Esophagus squamous epithelium (tissue), 5 donors: ENCODE results near the gene CPS1. TPM values are rescaled to one million over a fixed set of nuclear protein-coding genes. Genes with fewer than 3 reads are reported as not detected.

ENCODE experiments used
- DNase-seq: peaks from one replicate; lab custom pipeline; 2025; lab: John Stamatoyannopoulos, UW
- H3K27ac ChIP-seq, 4 donors: fragments of 200-600 bp; sonication (generic); one replicate each; pipeline ENCODE4 v1.5.1; 2016 to 2019; ENCODE audit warnings: mild to moderate bottlenecking in 1 of 4
- H3K27me3 ChIP-seq, 4 donors: fragments of 200-600 bp; sonication (generic); 1 replicate in 3 of 4; 2 replicates in 1 of 4; pipeline versions ENCODE4 v1.5.1 to v1.6.0; 2017 to 2021; ENCODE audit warnings: antibody characterized with exemption in 1 of 4
- H3K36me3 ChIP-seq, 3 donors: fragments of 200-600 bp; sonication (generic); one replicate each; pipeline ENCODE4 v1.5.1; 2016 to 2019
- H3K4me1 ChIP-seq, 3 donors: fragments of 200-600 bp; sonication (generic); one replicate each; pipeline ENCODE4 v1.5.1; 2017 to 2019
- H3K4me3 ChIP-seq, 4 donors: fragments of 200-600 bp; sonication (generic); 1 replicate in 3 of 4; 2 replicates in 1 of 4; pipeline ENCODE4 v1.5.1; 2016 to 2019; ENCODE audit warnings: mild to moderate bottlenecking in 2 of 4, moderate library complexity in 1 of 4
- H3K9me3 ChIP-seq, 3 donors: fragments of 200-600 bp; sonication (generic); one replicate each; pipeline ENCODE4 v1.5.1; 2016 to 2019
- POLR2A ChIP-seq, 4 donors: fragments of 450-650 bp; IDR thresholded peaks; one replicate each; pipeline ENCODE4 v1.6.1; 2017; ENCODE audit warnings: antibody characterized with exemption in 4 of 4, mild to moderate bottlenecking in 4 of 4, moderate library complexity in 3 of 4
- WGBS, 2 donors: methylation state at CpG; one replicate each; pipeline ENCODE4 v1.1.5; 2018; 5-methylcytosine and 5-hydroxymethylcytosine counted together
- intact Hi-C: fragments of 100-400 bp; cut with DNase I; formaldehyde crosslinking; loops from one replicate; pipeline ENCODE4 v1.15.0; 2022
- total RNA-seq, 4 donors: library from RNA; depleted of rRNA; stranded (reverse); fragments of >200 nt; gene quantifications; one replicate each; pipeline ENCODE4 v1.1.0, GENCODE V29; 2016
- TF ChIP-seq, protein P1 (sequence below), 6 experiments: fragments of 450-650 bp in 4 of 6; fragments of 200-600 bp in 2 of 6; sonication (generic) in 2 of 6; IDR thresholded peaks; one replicate each; pipeline ENCODE4 v1.5.1; 2016 to 2019; ENCODE audit warnings: antibody characterized with exemption in 6 of 6, mild to moderate bottlenecking in 4 of 6, moderate library complexity in 4 of 6
- donor health status: DM: yes; HTN: yes; CAD: no.

Gene CPS1
- total RNA-seq: 1 to 10 TPM; 2.2 to 8.9 (median 4.3) TPM

DNA sequence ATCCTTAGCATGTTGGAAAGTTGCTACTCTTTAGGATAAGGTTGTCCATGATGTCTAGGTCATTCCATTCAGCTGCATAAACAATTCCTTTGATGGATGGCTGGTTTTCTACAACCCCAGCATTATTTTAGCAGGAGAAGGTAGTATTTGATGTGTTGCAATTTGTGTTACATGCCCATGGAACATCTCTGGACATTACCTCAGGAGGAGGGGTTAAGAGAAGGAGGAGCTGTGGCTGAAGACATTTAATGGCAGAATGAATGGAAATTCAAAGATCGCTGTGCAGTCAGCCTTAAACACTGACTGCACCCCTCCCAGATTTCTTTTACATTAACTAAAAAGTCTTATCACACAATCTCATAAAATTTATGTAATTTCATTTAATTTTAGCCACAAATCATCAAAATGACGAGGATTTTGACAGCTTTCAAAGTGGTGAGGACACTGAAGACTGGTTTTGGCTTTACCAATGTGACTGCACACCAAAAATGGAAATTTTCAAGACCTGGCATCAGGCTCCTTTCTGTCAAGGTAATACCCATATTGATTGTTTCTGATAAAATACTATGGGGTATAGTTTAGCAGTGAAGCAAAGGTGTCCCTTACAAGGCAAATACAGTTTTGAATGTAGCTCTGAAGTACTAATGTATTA, at the start of gene CPS1:
CPS1 (plus strand) TSS at position 271 of the 652 bp plus-strand sequence; CDS start at position 406, 135 bp downstream.
- Histone ChIP-seq H3K4me3 (no peak within 1 kb of the TSS), H3K27me3 (no peaks in the 10 kb centered on the region), H3K9me3 (no peaks in the 10 kb centered on the region), H3K4me1 (no peaks in the 10 kb centered on the region), H3K27ac (no peak within 1 kb of the TSS), H3K36me3 (no peaks in the 10 kb centered on the region)
- DNase-seq: no peak
- 71 to 82% methylated on average over 2 of the region's 2 CpGs for WGBS, 2 donors
- intact Hi-C loops: no loop called here
- TF ChIP-seq POLR2A (IDR thresholded peaks at IDR 0.05): no peak

DNA sequence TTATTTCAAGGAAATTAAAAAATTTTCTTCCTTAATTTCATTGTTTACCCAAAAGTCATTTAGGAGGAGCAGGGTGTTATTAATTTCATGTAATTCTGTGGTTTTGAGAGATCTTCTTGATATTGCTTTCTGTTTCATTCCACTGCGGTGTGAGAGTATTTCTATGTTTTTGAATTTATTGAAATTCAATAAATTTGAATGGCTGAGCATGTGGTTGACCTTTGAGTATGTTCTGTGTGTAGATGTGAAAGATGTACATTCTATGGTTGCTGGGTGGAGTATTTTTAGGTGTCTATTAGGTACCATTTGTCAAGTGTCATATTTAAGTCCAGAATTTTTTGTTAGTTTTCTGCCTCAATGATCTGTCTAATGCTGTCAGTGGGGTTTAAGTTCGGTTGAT, 40.5 kb upstream of the CPS1 start:
- no peaks in the 10 kb centered on the region for H3K36me3 ChIP-seq
- intact Hi-C loops: no loop called here
- no peaks in the 10 kb centered on the region for H3K9me3 ChIP-seq
- WGBS, 2 donors: 45 to 59% methylated on average over 2 of the region's 2 CpGs
- no peak for DNase-seq
- H3K27me3 ChIP-seq: no peaks in the 10 kb centered on the region
- no peak overlapping the region for H3K4me3 ChIP-seq
- H3K4me1 ChIP-seq: no peaks in the 10 kb centered on the region
- no peak overlapping the region for H3K27ac ChIP-seq
- TF ChIP-seq, protein P1, sequence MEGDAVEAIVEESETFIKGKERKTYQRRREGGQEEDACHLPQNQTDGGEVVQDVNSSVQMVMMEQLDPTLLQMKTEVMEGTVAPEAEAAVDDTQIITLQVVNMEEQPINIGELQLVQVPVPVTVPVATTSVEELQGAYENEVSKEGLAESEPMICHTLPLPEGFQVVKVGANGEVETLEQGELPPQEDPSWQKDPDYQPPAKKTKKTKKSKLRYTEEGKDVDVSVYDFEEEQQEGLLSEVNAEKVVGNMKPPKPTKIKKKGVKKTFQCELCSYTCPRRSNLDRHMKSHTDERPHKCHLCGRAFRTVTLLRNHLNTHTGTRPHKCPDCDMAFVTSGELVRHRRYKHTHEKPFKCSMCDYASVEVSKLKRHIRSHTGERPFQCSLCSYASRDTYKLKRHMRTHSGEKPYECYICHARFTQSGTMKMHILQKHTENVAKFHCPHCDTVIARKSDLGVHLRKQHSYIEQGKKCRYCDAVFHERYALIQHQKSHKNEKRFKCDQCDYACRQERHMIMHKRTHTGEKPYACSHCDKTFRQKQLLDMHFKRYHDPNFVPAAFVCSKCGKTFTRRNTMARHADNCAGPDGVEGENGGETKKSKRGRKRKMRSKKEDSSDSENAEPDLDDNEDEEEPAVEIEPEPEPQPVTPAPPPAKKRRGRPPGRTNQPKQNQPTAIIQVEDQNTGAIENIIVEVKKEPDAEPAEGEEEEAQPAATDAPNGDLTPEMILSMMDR (IDR thresholded peaks at IDR 0.05): no peak
- no peak for TF ChIP-seq POLR2A (IDR thresholded peaks at IDR 0.05)

- intact Hi-C loops: no loop called here
- no peaks in the 10 kb centered on the region for H3K36me3 ChIP-seq
- WGBS, 2 donors: 39 to 72% methylated on average over 4 of the region's 4 CpGs
- no peak for DNase-seq
- no peaks in the 10 kb centered on the region for H3K9me3 ChIP-seq
- TF ChIP-seq, protein P1 (IDR thresholded peaks at IDR 0.05): no peak
- TF ChIP-seq POLR2A (IDR thresholded peaks at IDR 0.05): no peak
- H3K27ac ChIP-seq: no peak overlapping the region
- H3K27me3 ChIP-seq: no peaks in the 10 kb centered on the region
- no peaks in the 10 kb centered on the region for H3K4me1 ChIP-seq
- H3K4me3 ChIP-seq: no peak overlapping the region
Observed at GRCh38 chr2:210517264-210517663, 39.1 kb upstream of the CPS1 start.

- Histone ChIP-seq H3K27ac (no peak overlapping the region), H3K4me1 (no peaks in the 10 kb centered on the region), H3K4me3 (no peak overlapping the region), H3K27me3 (no peaks in the 10 kb centered on the region), H3K36me3 (no peaks in the 10 kb centered on the region), H3K9me3 (no peaks in the 10 kb centered on the region)
- TF ChIP-seq, protein P1 (IDR thresholded peaks at IDR 0.05): no peak
- no peak for TF ChIP-seq POLR2A (IDR thresholded peaks at IDR 0.05)
- DNase-seq: no peak
- intact Hi-C loops: no loop called here
- WGBS, 2 donors: 69 to 78% methylated on average over 5 of the region's 5 CpGs
Observed at GRCh38 chr2:210519594-210519993, 36.8 kb upstream of the CPS1 start.

- no peak for TF ChIP-seq POLR2A (IDR thresholded peaks at IDR 0.05)
- TF ChIP-seq, protein P1 (IDR thresholded peaks at IDR 0.05): no peak
- DNase-seq: no peak
- Histone ChIP-seq H3K4me3 (no peak overlapping the region), H3K27me3 (no peaks in the 10 kb centered on the region), H3K4me1 (no peaks in the 10 kb centered on the region), H3K36me3 (no peaks in the 10 kb centered on the region), H3K27ac (no peak overlapping the region), H3K9me3 (no peaks in the 10 kb centered on the region)
- intact Hi-C loops: no loop called here
Observed at GRCh38 chr2:210522399-210522798, 34.0 kb upstream of the CPS1 start.
